Caco-2 (cell line): ENCODE data around the gene COX20. TPM values are rescaled to one million over a fixed set of nuclear protein-coding genes. Genes with fewer than 3 reads are reported as not detected.
"Not testable (repeated sequence)": the region's sequence is repeated elsewhere in the genome, so short reads cannot be mapped to it uniquely, and the experiment has no call there.

Source experiments
- BruUV-seq: library from RNA; stranded (reverse); fragments of 400-500 nt; replicated peaks from 2 replicates; lab custom pipeline; 2021; lab: Mats Ljungman, UMichigan
- CTCF ChIA-PET: fragments of 300-600 bp; sonication (Branson Sonifier 250); formaldehyde crosslinking; loops from one replicate; lab custom pipeline; 2022; ENCODE audit warnings: antibody characterized with exemption; lab: Charles Lee
- POLR2A ChIA-PET: fragments of 300-600 bp; sonication (Branson Sonifier 250); formaldehyde crosslinking; loops from one replicate; lab custom pipeline; 2022; ENCODE audit warnings: antibody characterized with exemption; lab: Charles Lee
- DNase-seq, 2 experiments: peaks; one replicate each; pipeline versions ENCODE4 v3.0.0 to v3.0.0-alpha.2; 2020 to 2022
- H3K27me3 ChIP-seq: replicated peaks from 2 replicates; pipeline ENCODE4 v1.6.0; 2011; ENCODE audit warnings: low read length; ENCODE audit not compliant: control insufficient read depth, insufficient read depth
- H3K36me3 ChIP-seq: 2 replicates; pipeline ENCODE4 v1.5.1; 2011; ENCODE audit warnings: low read length; ENCODE audit not compliant: control insufficient read depth, insufficient read depth
- H3K4me1 ChIP-seq: fragments of 250-450 bp; sonication (Bioruptor Pico); 2 replicates; pipeline ENCODE4 v1.5.1; 2020; ENCODE audit warnings: mild to moderate bottlenecking
- H3K4me3 ChIP-seq: 2 replicates; pipeline ENCODE4 v1.5.1; 2011; ENCODE audit warnings: low read depth, mild to moderate bottlenecking, control low read depth, low read length
- H3K9me3 ChIP-seq: fragments of 250-450 bp; sonication (Bioruptor Pico); 2 replicates; pipeline ENCODE4 v1.5.1; 2020; ENCODE audit warnings: mild to moderate bottlenecking, moderate library complexity
- H3K27ac Mint-ChIP-seq: one replicate; pipeline ENCODE4 v1.8.0; 2022; ENCODE audit warnings: mixed read lengths; ENCODE audit not compliant: unreplicated experiment
- H3K27me3 Mint-ChIP-seq: one replicate; pipeline ENCODE4 v1.8.0; 2022; ENCODE audit warnings: mixed read lengths; ENCODE audit not compliant: insufficient read depth, unreplicated experiment
- H3K36me3 Mint-ChIP-seq: one replicate; pipeline ENCODE4 v1.8.0; 2022; ENCODE audit warnings: mild to moderate bottlenecking, mixed read lengths; ENCODE audit not compliant: insufficient read depth, unreplicated experiment
- H3K4me1 Mint-ChIP-seq: one replicate; pipeline ENCODE4 v1.8.0; 2022; ENCODE audit warnings: low read depth, mixed read lengths; ENCODE audit not compliant: unreplicated experiment
- H3K4me3 Mint-ChIP-seq: one replicate; pipeline ENCODE4 v1.8.0; 2022; ENCODE audit warnings: mild to moderate bottlenecking, moderate library complexity, mixed read lengths; ENCODE audit not compliant: unreplicated experiment
- H3K9me3 Mint-ChIP-seq: one replicate; pipeline ENCODE4 v1.8.0; 2022; ENCODE audit warnings: mixed read lengths; ENCODE audit not compliant: unreplicated experiment
- CTCF ChIP-seq, 2 experiments: fragments of 200-600 bp in 1 of 2; IDR thresholded peaks; 1 replicate in 1 of 2; 2 replicates in 1 of 2; pipeline versions ENCODE4 v1.5.1 to v1.8.0; 2011 to 2022; ENCODE audit warnings: antibody characterized with exemption in 1 of 2, control low read depth in 1 of 2, inconsistent platforms in 1 of 2, low read depth in 1 of 2, low read length in 1 of 2, mild to moderate bottlenecking in 1 of 2, moderate library complexity in 1 of 2; ENCODE audit not compliant: insufficient read depth in 1 of 2, severe bottlenecking in 1 of 2, unreplicated experiment in 1 of 2
- intact Hi-C: fragments of 100-400 bp; cut with micrococcal nuclease; formaldehyde crosslinking; loops from one replicate; pipeline ENCODE4 v1.10.0; 2022; ENCODE audit not compliant: unreplicated experiment
- total RNA-seq: library from RNA; stranded (reverse); gene quantifications from 2 replicates; pipeline ENCODE4 v1.2.3, GENCODE V29; 2022

The COX20 gene
- total RNA-seq, 1 experiment from 2014 or later = 68.0 TPM

- Histone ChIP-seq H3K4me3 (no peak overlapping the region), H3K36me3 (no peaks in the 10 kb centered on the region), H3K4me1 (no peaks in the 10 kb centered on the region), H3K27me3 (no peaks in the 10 kb centered on the region), H3K9me3 (no peaks in the 10 kb centered on the region)
- no TSS peak for BruUV-seq
- Mint-ChIP-seq H3K27me3 (no peaks in the 10 kb centered on the region), H3K9me3 (no peaks in the 10 kb centered on the region), H3K4me3 (no peak overlapping the region), H3K36me3 (no peaks in the 10 kb centered on the region), H3K27ac (no peak overlapping the region), H3K4me1 (peaks cover 6% of the 10 kb centered on the region)
- DNase-seq = no peak
- ChIA-PET POLR2A (no interaction called here), CTCF (interaction anchor here (0.6 kb wide), 1 partner anchor 152 kb away, joined by 3 read pairs; no protein-coding TSS in a partner anchor)
- intact Hi-C loops = loop anchor here (10.0 kb wide), 2 partner anchors 78 to 338 kb away; partner anchors contain the start of gene ADSS2
- no peak for TF ChIP-seq CTCF (IDR thresholded peaks at IDR 0.05; ENCODE audit: insufficient read depth in 1 of 2, low read depth in 1 of 2, low read length in 1 of 2, severe bottlenecking in 1 of 2, unreplicated experiment in 1 of 2)
Measured at GRCh38 chr1:244792188-244792850, 43.1 kb upstream of the COX20 start.

GRCh38 chr1:244794071-244794470, 41.4 kb upstream of the COX20 start:
- no TSS peak for BruUV-seq

GRCh38 chr1:244794516-244794915, 40.9 kb upstream of the COX20 start:
- BruUV-seq, H3K4me1 Mint-ChIP-seq, H3K27me3 ChIP-seq, H3K9me3 ChIP-seq, H3K36me3 Mint-ChIP-seq, H3K4me3 ChIP-seq, H3K27ac Mint-ChIP-seq, H3K9me3 Mint-ChIP-seq, POLR2A ChIA-PET, CTCF ChIA-PET, H3K36me3 ChIP-seq, H3K4me1 ChIP-seq, DNase-seq, H3K4me3 Mint-ChIP-seq, H3K27me3 Mint-ChIP-seq: not testable (repeated sequence)
- intact Hi-C loops = loop anchor here (10.0 kb wide), 2 partner anchors 80 to 340 kb away; partner anchors contain the start of gene ADSS2

More at GRCh38 chr1:244794071-244794470, 41.4 kb upstream of the COX20 start:
- no peaks in the 10 kb centered on the region for H3K36me3 ChIP-seq
- ChIA-PET POLR2A (no interaction called here), CTCF (no interaction called here)
- no peaks in the 10 kb centered on the region for H3K9me3 ChIP-seq
- H3K27me3 ChIP-seq = no peaks in the 10 kb centered on the region
- no peak overlapping the region for H3K4me3 Mint-ChIP-seq
- H3K4me1 Mint-ChIP-seq = peaks cover 6% of the 10 kb centered on the region
- H3K36me3 Mint-ChIP-seq = no peaks in the 10 kb centered on the region
- no peak overlapping the region for H3K27ac Mint-ChIP-seq
- no peak for DNase-seq
- H3K4me1 ChIP-seq = no peaks in the 10 kb centered on the region; the same call in 1 of the 2 replicates
- H3K27me3 Mint-ChIP-seq = no peaks in the 10 kb centered on the region
- no peak overlapping the region for H3K4me3 ChIP-seq
- H3K9me3 Mint-ChIP-seq = no peaks in the 10 kb centered on the region
- no peak for TF ChIP-seq CTCF (IDR thresholded peaks at IDR 0.05; ENCODE audit: insufficient read depth in 1 of 2, low read depth in 1 of 2, low read length in 1 of 2, severe bottlenecking in 1 of 2, unreplicated experiment in 1 of 2)
- intact Hi-C loops = loop anchor here (10.0 kb wide), 2 partner anchors 79 to 339 kb away; partner anchors contain the start of gene ADSS2
